ENCODE data around the gene RAB22A. TPM values are rescaled to one million over a fixed set of nuclear protein-coding genes. Genes with fewer than 3 reads are reported as not detected.

Gene RAB22A
- total RNA-seq, 1 donor from 2014 or later, result 21.2 TPM

DNA sequence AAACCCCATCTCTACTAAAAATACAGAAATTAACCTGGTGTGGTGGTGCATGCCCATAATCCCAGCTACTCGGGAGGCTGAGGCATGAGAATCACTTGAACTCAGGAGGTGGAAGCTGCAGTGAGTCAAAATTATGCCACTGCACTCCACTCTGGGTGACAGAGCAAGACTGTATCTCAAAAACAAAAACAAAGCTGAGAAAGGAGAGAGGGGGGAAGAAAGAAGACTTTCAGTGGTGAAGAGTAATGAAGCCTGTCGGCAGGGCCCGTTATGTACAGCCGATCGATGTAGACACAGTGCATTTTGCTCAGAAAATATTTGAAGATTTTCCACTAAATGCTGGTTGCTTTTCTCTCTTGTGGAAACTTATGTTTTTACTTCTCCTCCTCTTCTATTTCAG is 93.3 kb downstream of the RAB22A start:
- Mint-ChIP-seq H3K27ac (no peak overlapping the region), H3K36me3 (peaks cover 7% of the 10 kb centered on the region), H3K4me1 (peaks cover 15% of the 10 kb centered on the region), H3K27me3 (ENCODE audit: low read depth) (no peaks in the 10 kb centered on the region), H3K9me3 (no peaks in the 10 kb centered on the region), H3K4me3 (no peak overlapping the region)
- TF ChIP-seq CTCF (IDR thresholded peaks at IDR 0.05; ENCODE audit: unreplicated experiment), result no peak
- no peak for DNase-seq (ENCODE audit: low spot score in 2 of 2, unreplicated experiment in 2 of 2)

DNA sequence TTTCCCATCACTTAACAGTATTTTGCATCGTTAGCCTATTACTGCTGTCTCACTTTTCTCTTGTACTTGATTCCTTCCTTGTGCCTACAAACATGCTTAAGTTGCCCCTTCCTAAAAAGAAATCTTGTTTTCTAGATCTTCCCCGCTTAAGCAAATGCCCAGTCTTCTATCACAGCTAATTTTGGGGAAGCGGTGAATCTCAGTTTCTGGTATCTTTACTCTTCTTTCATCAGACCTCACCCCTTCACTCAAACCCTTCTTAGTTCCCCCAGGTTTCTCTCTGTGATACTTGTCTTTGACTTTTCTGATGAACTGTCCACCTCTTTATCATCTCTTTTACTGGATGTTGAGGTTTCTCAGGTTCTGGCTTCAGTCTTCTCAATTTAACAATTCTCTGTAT is 93.8 kb downstream of the RAB22A start:
- Mint-ChIP-seq H3K4me3 (no peak overlapping the region), H3K27ac (no peak overlapping the region), H3K4me1 (peaks cover 19% of the 10 kb centered on the region), H3K36me3 (peaks cover 7% of the 10 kb centered on the region), H3K9me3 (no peaks in the 10 kb centered on the region), H3K27me3 (ENCODE audit: low read depth) (no peaks in the 10 kb centered on the region)
- no peak for DNase-seq (ENCODE audit: low spot score in 2 of 2, unreplicated experiment in 2 of 2)
- no peak for TF ChIP-seq CTCF (IDR thresholded peaks at IDR 0.05; ENCODE audit: unreplicated experiment)

DNA sequence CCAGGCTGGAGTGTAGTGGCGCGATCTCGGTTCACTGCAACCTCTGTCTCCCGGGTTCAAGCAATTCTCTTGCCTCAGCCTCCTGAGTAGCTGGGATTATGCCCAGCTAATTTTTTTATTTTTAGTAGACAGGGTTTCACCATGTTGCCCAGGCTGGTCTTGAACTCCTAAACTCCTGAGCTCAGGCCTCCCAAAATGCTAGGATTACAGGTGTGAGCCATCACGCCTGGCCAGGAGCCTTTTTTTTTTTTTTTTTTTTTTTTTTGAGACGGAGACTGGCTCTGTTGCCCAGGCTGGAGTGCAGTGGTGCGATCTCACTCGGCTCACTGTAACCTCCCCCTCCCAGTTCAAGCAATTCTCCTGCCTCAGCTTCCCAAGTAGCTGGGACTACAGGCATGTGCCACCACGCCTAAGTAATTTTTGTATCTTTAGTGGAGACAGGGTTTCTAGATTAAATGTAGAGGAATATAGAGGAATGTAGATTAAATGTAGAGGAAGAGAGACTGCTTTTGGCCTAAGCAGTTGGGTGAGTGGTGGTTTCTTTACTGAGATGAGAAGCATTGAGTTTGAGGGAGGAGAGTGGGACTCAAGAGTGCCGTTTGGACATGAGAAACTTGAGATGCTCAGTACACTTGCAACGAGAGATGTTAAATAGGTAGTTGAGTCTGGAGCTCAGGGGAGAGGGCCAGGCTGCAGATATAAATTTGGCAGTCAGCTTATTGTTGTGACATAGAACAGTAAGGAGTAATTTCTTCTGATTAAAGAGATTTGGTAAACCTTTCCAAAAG is 96.2 kb downstream of the RAB22A start:
- H3K4me1 Mint-ChIP-seq, result peaks cover 21% of the 10 kb centered on the region
- no peak overlapping the region for H3K27ac Mint-ChIP-seq
- no peak overlapping the region for H3K4me3 Mint-ChIP-seq
- TF ChIP-seq CTCF (IDR thresholded peaks at IDR 0.05; ENCODE audit: unreplicated experiment), result no peak
- no peak for DNase-seq (ENCODE audit: low spot score in 2 of 2, unreplicated experiment in 2 of 2)
- no peaks in the 10 kb centered on the region for H3K9me3 Mint-ChIP-seq
- H3K36me3 Mint-ChIP-seq, result peaks cover 2% of the 10 kb centered on the region
- no peaks in the 10 kb centered on the region for H3K27me3 Mint-ChIP-seq (ENCODE audit: low read depth)

DNA sequence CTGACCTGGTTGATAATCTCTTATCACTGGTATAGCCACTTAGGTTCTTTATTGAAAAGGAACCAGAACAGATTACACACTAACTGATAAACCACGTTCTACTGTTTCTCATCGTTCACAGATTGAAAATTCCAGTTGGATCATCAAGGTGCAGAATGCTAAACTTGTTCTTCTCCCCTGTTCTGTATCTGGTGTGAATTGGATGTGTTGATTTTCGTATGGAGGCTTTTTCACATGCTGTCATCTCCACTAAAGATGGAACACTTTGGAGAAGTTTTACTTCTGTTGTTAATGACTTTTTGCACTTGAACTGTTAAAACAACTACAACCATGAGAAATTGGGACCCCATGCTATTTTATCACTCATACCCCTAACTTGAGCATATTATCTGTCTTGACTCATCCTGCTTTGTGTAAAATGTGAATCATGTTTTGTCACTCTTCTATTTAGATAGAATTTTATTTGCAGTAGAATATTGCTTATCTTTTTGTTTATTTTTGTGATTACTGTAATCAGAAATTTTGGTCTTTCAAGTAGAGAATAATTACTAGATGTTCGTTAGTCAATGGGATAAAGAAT is 97.0 kb downstream of the RAB22A start:
- Mint-ChIP-seq H3K27me3 (ENCODE audit: low read depth) (no peaks in the 10 kb centered on the region), H3K4me3 (no peak overlapping the region), H3K27ac (peak overlapping the region; percentile 67), H3K9me3 (no peaks in the 10 kb centered on the region), H3K36me3 (peaks cover 5% of the 10 kb centered on the region), H3K4me1 (peaks cover 19% of the 10 kb centered on the region)
- no peak for TF ChIP-seq CTCF (IDR thresholded peaks at IDR 0.05; ENCODE audit: unreplicated experiment)
- DNase-seq (ENCODE audit: low spot score in 2 of 2, unreplicated experiment in 2 of 2), result no peak

- no peak for TF ChIP-seq CTCF (IDR thresholded peaks at IDR 0.05; ENCODE audit: unreplicated experiment)
- DNase-seq (ENCODE audit: low spot score in 2 of 2, unreplicated experiment in 2 of 2), result no peak
- Mint-ChIP-seq H3K27ac (peak overlapping the region; percentile 67), H3K9me3 (no peaks in the 10 kb centered on the region), H3K4me3 (no peak overlapping the region), H3K36me3 (peaks cover 7% of the 10 kb centered on the region), H3K4me1 (peaks cover 19% of the 10 kb centered on the region), H3K27me3 (ENCODE audit: low read depth) (no peaks in the 10 kb centered on the region)
These were observed 97.8 kb downstream of the RAB22A start for GRCh38 chr20:58407201-58407873.
